ENCODE results near the gene DVL3.
"Not testable (repeated sequence)": the region's sequence is repeated elsewhere in the genome, so short reads cannot be mapped to it uniquely, and the experiment has no call there.

The DVL3 gene

GRCh38 chr3:184117636-184118035 is 37.5 kb upstream of the DVL3 start:
- no peak overlapping the region for H3K4me2 ChIP-seq (ENCODE audit: low read depth, low read length)
- H3K4me1 ChIP-seq (ENCODE audit: low read length): peaks cover 6% of the 10 kb centered on the region; the same call in 1 of the 2 replicates
- H4K20me1 ChIP-seq (ENCODE audit: insufficient read depth, low read length): no peaks in the 10 kb centered on the region
- H3K79me2 ChIP-seq (ENCODE audit: low read length): no peaks in the 10 kb centered on the region
- H3F3A ChIP-seq (ENCODE audit: insufficient read depth, low read length): 0 out of 2 replicates have a peak, but pooled peaks cover 9% of the 10 kb centered on the region
- peaks cover 6% of the 10 kb centered on the region; the same call in 1 of the 2 replicates for H3K27me3 ChIP-seq (replicated peaks; ENCODE audit: insufficient read depth, low read length)
- H3K9me2 ChIP-seq (replicated peaks; ENCODE audit: insufficient read depth, low read length): no peaks in the 10 kb centered on the region
- H3K36me3 ChIP-seq (replicated peaks; ENCODE audit: insufficient read depth, low read length): no peaks in the 10 kb centered on the region
- H3K4me3 ChIP-seq (ENCODE audit: low read length): no peak overlapping the region
- DNase-seq: no peak
- no peak overlapping the region for H3K9ac ChIP-seq (ENCODE audit: low read length)
- H2AFZ ChIP-seq (ENCODE audit: low read length): no peak overlapping the region
- H3K9me3 ChIP-seq (replicated peaks; ENCODE audit: insufficient read depth, low read length): no peaks in the 10 kb centered on the region
- H3K27ac ChIP-seq (ENCODE audit: low read length): no peak overlapping the region
- TF ChIP-seq EZH2phosphoT487 (IDR thresholded peaks at IDR 0.05; ENCODE audit: low read length) (no peak), CTCF (IDR thresholded peaks at IDR 0.05; ENCODE audit: low read length) (no peak), EZH2 (optimal IDR thresholded peaks at IDR 0.05; ENCODE audit: low read depth, low read length) (no peak)

GRCh38 chr3:184121031-184121430 is 34.1 kb upstream of the DVL3 start:
- not testable (repeated sequence) for H3F3A ChIP-seq (ENCODE audit: insufficient read depth, low read length); H3K79me2 ChIP-seq (ENCODE audit: low read length); H3K9me2 ChIP-seq (replicated peaks; ENCODE audit: insufficient read depth, low read length); H3K4me3 ChIP-seq (ENCODE audit: low read length); H3K36me3 ChIP-seq (replicated peaks; ENCODE audit: insufficient read depth, low read length); H3K4me1 ChIP-seq (ENCODE audit: low read length); H4K20me1 ChIP-seq (ENCODE audit: insufficient read depth, low read length); H3K27me3 ChIP-seq (replicated peaks; ENCODE audit: insufficient read depth, low read length); H3K9me3 ChIP-seq (replicated peaks; ENCODE audit: insufficient read depth, low read length)
- peak; percentile 94 for DNase-seq
- Histone ChIP-seq H2AFZ (ENCODE audit: low read length) (peak overlapping the region; percentile 15; the same call in 1 of the 2 replicates), H3K27ac (ENCODE audit: low read length) (peak overlapping the region; percentile 48; the same call in 1 of the 2 replicates), H3K4me2 (ENCODE audit: low read depth, low read length) (peak overlapping the region; percentile 38; the same call in 1 of the 2 replicates), H3K9ac (ENCODE audit: low read length) (0 out of 2 replicates have a peak overlapping the region, but pooled peaks have one; percentile 10)

- H3K4me2 ChIP-seq (ENCODE audit: low read depth, low read length): no peak overlapping the region
- TF ChIP-seq EZH2 (optimal IDR thresholded peaks at IDR 0.05; ENCODE audit: low read depth, low read length): no peak
- TF ChIP-seq CTCF (IDR thresholded peaks at IDR 0.05; ENCODE audit: low read length): no peak
- TF ChIP-seq EZH2phosphoT487 (IDR thresholded peaks at IDR 0.05; ENCODE audit: low read length): no peak
- H3K9ac ChIP-seq (ENCODE audit: low read length): no peak overlapping the region
Observed at GRCh38 chr3:184126006-184126405, 29.2 kb upstream of the DVL3 start.

GRCh38 chr3:184129012-184129411 is 26.2 kb upstream of the DVL3 start:
- Histone ChIP-seq H3K79me2 (ENCODE audit: low read length) (no peaks in the 10 kb centered on the region), H3K9ac (ENCODE audit: low read length) (no peak overlapping the region), H3K9me2 (replicated peaks; ENCODE audit: insufficient read depth, low read length) (no peaks in the 10 kb centered on the region), H3F3A (ENCODE audit: insufficient read depth, low read length) (no peaks in the 10 kb centered on the region), H3K9me3 (replicated peaks; ENCODE audit: insufficient read depth, low read length) (no peaks in the 10 kb centered on the region), H3K4me3 (ENCODE audit: low read length) (no peak overlapping the region), H2AFZ (ENCODE audit: low read length) (no peak overlapping the region), H3K4me1 (ENCODE audit: low read length) (peaks cover 5% of the 10 kb centered on the region; the same call in 1 of the 2 replicates), H3K4me2 (ENCODE audit: low read depth, low read length) (no peak overlapping the region), H4K20me1 (ENCODE audit: insufficient read depth, low read length) (no peaks in the 10 kb centered on the region), H3K36me3 (replicated peaks; ENCODE audit: insufficient read depth, low read length) (no peaks in the 10 kb centered on the region), H3K27ac (ENCODE audit: low read length) (no peak overlapping the region), H3K27me3 (replicated peaks; ENCODE audit: insufficient read depth, low read length) (no peaks in the 10 kb centered on the region)
- peak; percentile 51 for DNase-seq
- TF ChIP-seq EZH2phosphoT487 (IDR thresholded peaks at IDR 0.05; ENCODE audit: low read length) (no peak), CTCF (IDR thresholded peaks at IDR 0.05; ENCODE audit: low read length) (peak; percentile 65), EZH2 (optimal IDR thresholded peaks at IDR 0.05; ENCODE audit: low read depth, low read length) (no peak)

More at GRCh38 chr3:184126006-184126405, 29.2 kb upstream of the DVL3 start:
- H2AFZ ChIP-seq (ENCODE audit: low read length): no peak overlapping the region
- H3K27ac ChIP-seq (ENCODE audit: low read length): no peak overlapping the region
- 0 out of 2 replicates have a peak, but pooled peaks cover 3% of the 10 kb centered on the region for H3F3A ChIP-seq (ENCODE audit: insufficient read depth, low read length)
- H3K36me3 ChIP-seq (replicated peaks; ENCODE audit: insufficient read depth, low read length): no peaks in the 10 kb centered on the region
- H3K9me3 ChIP-seq (replicated peaks; ENCODE audit: insufficient read depth, low read length): no peaks in the 10 kb centered on the region
- no peak for DNase-seq
- H3K9me2 ChIP-seq (replicated peaks; ENCODE audit: insufficient read depth, low read length): no peaks in the 10 kb centered on the region
- no peaks in the 10 kb centered on the region for H3K79me2 ChIP-seq (ENCODE audit: low read length)
- H3K27me3 ChIP-seq (replicated peaks; ENCODE audit: insufficient read depth, low read length): no peaks in the 10 kb centered on the region
- no peaks in the 10 kb centered on the region for H4K20me1 ChIP-seq (ENCODE audit: insufficient read depth, low read length)
- H3K4me3 ChIP-seq (ENCODE audit: low read length): no peak overlapping the region
- H3K4me1 ChIP-seq (ENCODE audit: low read length): no peaks in the 10 kb centered on the region; the same call in 1 of the 2 replicates

Data from MM.1S (cell line).